H1 (cell line): ENCODE measurements around the gene USP16. TPM values are rescaled to one million over a fixed set of nuclear protein-coding genes. Genes with fewer than 3 reads are reported as not detected.
A peak's percentile ranks its signal among the peaks of the same experiment; 100 is the strongest.

Source experiments
- CTCF ChIA-PET: fragments of 300-600 bp; sonication (Branson Sonifier 250); formaldehyde crosslinking; loops from one replicate; lab custom pipeline; 2021; ENCODE audit not compliant: partially characterized antibody; lab: Charles Lee
- POLR2A ChIA-PET: fragments of 300-600 bp; sonication (Branson Sonifier 250); formaldehyde crosslinking; loops from one replicate; lab custom pipeline; 2021; ENCODE audit warnings: inconsistent platforms; ENCODE audit not compliant: partially characterized antibody; lab: Charles Lee
- DNase-seq, 2 experiments: peaks; one replicate each; pipeline versions ENCODE4 v3.0.0 to v3.0.0-alpha.2; 2010 to 2022; ENCODE audit warnings: low spot score in 2 of 2, low read depth in 1 of 2, mixed read lengths in 1 of 2
- FAIRE-seq: peaks from 2 replicates; lab custom pipeline; 2011; peaks lifted over from hg19 to GRCh38; lab: Jason Lieb, UNC
- H2AFZ ChIP-seq: 2 replicates; pipeline ENCODE4 v1.8.1; 2012; ENCODE audit warnings: low read length, inconsistent platforms
- H2AK5ac ChIP-seq: 2 replicates; pipeline ENCODE4 v1.6.1; 2013; ENCODE audit warnings: low read depth, low read length
- H2BK120ac ChIP-seq: replicated peaks from 2 replicates; pipeline ENCODE3; 2013; ENCODE audit warnings: low read depth, low read length, inconsistent platforms
- H2BK12ac ChIP-seq: 2 replicates; pipeline ENCODE4 v1.6.1; 2013; ENCODE audit warnings: low read depth, low read length
- H2BK15ac ChIP-seq: 2 replicates; pipeline ENCODE4 v1.6.1; 2013; ENCODE audit warnings: low read length
- H2BK20ac ChIP-seq: 2 replicates; pipeline ENCODE4 v1.6.1; 2013; ENCODE audit warnings: low read length
- H2BK5ac ChIP-seq: 2 replicates; pipeline ENCODE4 v1.6.1; 2013; ENCODE audit warnings: low read depth, low read length
- H3K14ac ChIP-seq: 2 replicates; pipeline ENCODE4 v1.6.1; 2013; ENCODE audit warnings: inconsistent platforms; ENCODE audit not compliant: insufficient read length
- H3K18ac ChIP-seq: 2 replicates; pipeline ENCODE4 v1.6.1; 2013; ENCODE audit warnings: low read length; ENCODE audit errors: extremely low read depth
- H3K23ac ChIP-seq: 2 replicates; pipeline ENCODE4 v1.6.1; 2013; ENCODE audit warnings: inconsistent platforms; ENCODE audit not compliant: insufficient read length
- H3K23me2 ChIP-seq: 2 replicates; pipeline ENCODE4 v1.6.1; 2013; ENCODE audit warnings: low read depth, low read length
- H3K27ac ChIP-seq: 2 replicates; pipeline ENCODE4 v1.6.1; 2011; ENCODE audit warnings: low read depth, low read length, inconsistent platforms
- H3K27me3 ChIP-seq, 4 experiments: replicated peaks in 1 of 4; 1 replicate in 1 of 4; 2 replicates in 3 of 4; pipeline versions ENCODE4 v1.6.1 to v1.8.1; 2011 to 2013; ENCODE audit warnings: low read length in 3 of 4, mild to moderate bottlenecking in 3 of 4, inconsistent platforms in 2 of 4, mixed read lengths in 2 of 4, moderate library complexity in 1 of 4; ENCODE audit not compliant: control insufficient read depth in 3 of 4, insufficient read depth in 3 of 4; ENCODE audit errors: extremely low read depth in 1 of 4
- H3K36me3 ChIP-seq, 4 experiments: 2 replicates each; pipeline versions ENCODE4 v1.6.1 to v1.8.1; 2011 to 2013; ENCODE audit warnings: mild to moderate bottlenecking in 4 of 4, low read length in 3 of 4, moderate library complexity in 2 of 4, control low read depth in 1 of 4, inconsistent platforms in 1 of 4; ENCODE audit not compliant: insufficient read depth in 4 of 4, control insufficient read depth in 2 of 4
- H3K4ac ChIP-seq: replicated peaks from 2 replicates; pipeline ENCODE3; 2013; ENCODE audit warnings: low read length, low read depth, mixed read lengths, inconsistent platforms; ENCODE audit not compliant: insufficient read length
- H3K4me1 ChIP-seq, 4 experiments: replicated peaks in 1 of 4; 1 replicate in 1 of 4; 2 replicates in 3 of 4; pipeline versions ENCODE4 v1.6.1 to v1.8.1; 2011 to 2013; ENCODE audit warnings: low read length in 3 of 4, inconsistent platforms in 2 of 4, mixed read lengths in 1 of 4; ENCODE audit not compliant: insufficient read depth in 4 of 4, control insufficient read depth in 3 of 4
- H3K4me2 ChIP-seq, 2 experiments: 2 replicates each; pipeline versions ENCODE4 v1.6.1 to v1.8.1; 2011 to 2013; ENCODE audit warnings: low read depth in 2 of 2, low read length in 2 of 2, control low read depth in 1 of 2, inconsistent platforms in 1 of 2, mild to moderate bottlenecking in 1 of 2; ENCODE audit not compliant: insufficient read depth in 1 of 2
- H3K4me3 ChIP-seq, 4 experiments: fragments of 200-600, 300-600 bp in 1 of 4; sonication (generic), shearing (Covaris generic), sonication (Bioruptor Twin) in 1 of 4; 2 replicates each; pipeline versions ENCODE4 v1.5.1 to v1.8.1; 2011 to 2016; ENCODE audit warnings: low read length in 4 of 4, low read depth in 3 of 4, control low read depth in 2 of 4, inconsistent platforms in 2 of 4, mild to moderate bottlenecking in 2 of 4, mixed read lengths in 1 of 4, moderate library complexity in 1 of 4; ENCODE audit not compliant: insufficient read depth in 2 of 4; ENCODE audit errors: extremely low read depth in 1 of 4
- H3K56ac ChIP-seq: replicated peaks from 2 replicates; pipeline ENCODE3; 2013; ENCODE audit warnings: low read depth, mild to moderate bottlenecking, mixed read lengths, low read length, inconsistent platforms; ENCODE audit not compliant: insufficient read length
- H3K79me1 ChIP-seq: 2 replicates; pipeline ENCODE4 v1.6.1; 2013; ENCODE audit warnings: low read depth, low read length, control low read depth
- H3K79me2 ChIP-seq, 2 experiments: 2 replicates each; pipeline versions ENCODE4 v1.6.1 to v1.8.1; 2012 to 2013; ENCODE audit warnings: low read length in 2 of 2, mild to moderate bottlenecking in 2 of 2, inconsistent platforms in 1 of 2; ENCODE audit not compliant: insufficient read depth in 2 of 2, control insufficient read depth in 1 of 2
- H3K9ac ChIP-seq, 4 experiments: replicated peaks in 1 of 4; 1 replicate in 1 of 4; 2 replicates in 3 of 4; pipeline versions ENCODE4 v1.6.1 to v1.8.1; 2011 to 2013; ENCODE audit warnings: low read depth in 3 of 4, low read length in 3 of 4, control low read depth in 2 of 4, mild to moderate bottlenecking in 2 of 4, moderate library complexity in 2 of 4, inconsistent platforms in 1 of 4; ENCODE audit errors: extremely low read depth in 1 of 4
- H3K9me3 ChIP-seq, 2 experiments: 2 replicates each; pipeline versions ENCODE4 v1.6.1 to v1.8.1; 2012 to 2013; ENCODE audit warnings: mild to moderate bottlenecking in 2 of 2, moderate library complexity in 2 of 2, control low read depth in 1 of 2, inconsistent platforms in 1 of 2, low read depth in 1 of 2, low read length in 1 of 2, mixed read lengths in 1 of 2; ENCODE audit not compliant: insufficient read depth in 2 of 2
- H4K20me1 ChIP-seq, 2 experiments: replicated peaks in 1 of 2; 2 replicates each; pipeline versions ENCODE3 to v1.8.1; 2011 to 2013; ENCODE audit warnings: inconsistent platforms in 2 of 2, low read length in 2 of 2, mild to moderate bottlenecking in 1 of 2; ENCODE audit not compliant: insufficient read depth in 2 of 2, control insufficient read depth in 1 of 2
- H4K5ac ChIP-seq: 2 replicates; pipeline ENCODE4 v1.6.1; 2013; ENCODE audit warnings: low read length, low read depth, mixed read lengths, inconsistent platforms; ENCODE audit not compliant: insufficient read length
- H4K8ac ChIP-seq: 2 replicates; pipeline ENCODE4 v1.8.0; 2013; ENCODE audit warnings: mild to moderate bottlenecking, moderate library complexity, low read length, inconsistent platforms; ENCODE audit not compliant: insufficient read depth; ENCODE audit errors: extremely low read depth
- H4K91ac ChIP-seq: replicated peaks from 2 replicates; pipeline ENCODE3; 2013; ENCODE audit warnings: low read length, mixed read lengths, inconsistent platforms; ENCODE audit not compliant: insufficient read length
- ASH2L ChIP-seq: fragments of 200-600, 300-600 bp; sonication (generic); IDR thresholded peaks from one replicate; pipeline ENCODE4 v1.7.1; 2017; ENCODE audit warnings: low read length
- CHD2 ChIP-seq: IDR thresholded peaks from 2 replicates; pipeline ENCODE4 v1.6.1; 2012; ENCODE audit warnings: low read length, improper control_type of control experiment
- MAFK ChIP-seq: IDR thresholded peaks from 2 replicates; pipeline ENCODE4 v1.6.1; 2012; ENCODE audit warnings: low read depth, mild to moderate bottlenecking, improper control_type of control experiment, low read length
- WGBS, 2 experiments: shearing (Covaris generic) in 1 of 2; methylation state at CpG; one replicate each; pipeline versions ENCODE4 v1.1.6 to v1.1.7; 2013 to 2015; ENCODE audit warnings: low lambda C conversion rate in 2 of 2, mixed read lengths in 2 of 2, inconsistent platforms in 1 of 2, low coverage in 1 of 2, missing lambda C conversion rate in 1 of 2; ENCODE audit not compliant: insufficient replicate concordance in 2 of 2, insufficient coverage in 1 of 2, insufficient read length in 1 of 2; ENCODE audit errors: extremely low coverage in 1 of 2, missing lambda C conversion rate in 1 of 2; 5-methylcytosine and 5-hydroxymethylcytosine counted together
- polyA plus RNA-seq, 7 experiments: library from polyadenylated mRNA; depleted of rRNA in 3 of 7; stranded (reverse) in 5 of 7; unstranded in 2 of 7; fragments of >200 nt in 5 of 7; fragments of 200-250 nt in 2 of 7; gene quantifications; 1 replicate in 5 of 7; 2 replicates in 1 of 7; 4 replicates in 1 of 7; pipeline versions ENCODE4 v1.2.1 to v1.2.3, GENCODE V29; 2011 to 2013; ENCODE audit warnings: missing spikeins in 2 of 7, mixed read lengths in 2 of 7
- total RNA-seq: library from RNA; stranded (reverse); fragmentation: NEBNext Ultra II Directional; extraction: Animal tissue kit (Norgen Biotek cat#: 25700); gene quantifications from 2 replicates; pipeline ENCODE4 v1.2.1, GENCODE V29; 2021
- TF ChIP-seq, protein P1 (sequence below), 3 experiments: IDR thresholded peaks; 1 replicate in 2 of 3; 2 replicates in 1 of 3; pipeline versions ENCODE4 v1.5.1 to v1.6.1; 2011; ENCODE audit warnings: low read length in 3 of 3, mild to moderate bottlenecking in 3 of 3, inconsistent platforms in 2 of 3, low read depth in 1 of 3, moderate library complexity in 1 of 3; ENCODE audit not compliant: insufficient read depth in 1 of 3; ENCODE audit errors: control extremely low read depth in 1 of 3

The USP16 gene
- total and polyA plus RNA-seq, 2 of the 8 experiments (the other 6 are each of a cell fraction or from before 2014, with no cell fraction given): 3.4 to 19.1 TPM

DNA sequence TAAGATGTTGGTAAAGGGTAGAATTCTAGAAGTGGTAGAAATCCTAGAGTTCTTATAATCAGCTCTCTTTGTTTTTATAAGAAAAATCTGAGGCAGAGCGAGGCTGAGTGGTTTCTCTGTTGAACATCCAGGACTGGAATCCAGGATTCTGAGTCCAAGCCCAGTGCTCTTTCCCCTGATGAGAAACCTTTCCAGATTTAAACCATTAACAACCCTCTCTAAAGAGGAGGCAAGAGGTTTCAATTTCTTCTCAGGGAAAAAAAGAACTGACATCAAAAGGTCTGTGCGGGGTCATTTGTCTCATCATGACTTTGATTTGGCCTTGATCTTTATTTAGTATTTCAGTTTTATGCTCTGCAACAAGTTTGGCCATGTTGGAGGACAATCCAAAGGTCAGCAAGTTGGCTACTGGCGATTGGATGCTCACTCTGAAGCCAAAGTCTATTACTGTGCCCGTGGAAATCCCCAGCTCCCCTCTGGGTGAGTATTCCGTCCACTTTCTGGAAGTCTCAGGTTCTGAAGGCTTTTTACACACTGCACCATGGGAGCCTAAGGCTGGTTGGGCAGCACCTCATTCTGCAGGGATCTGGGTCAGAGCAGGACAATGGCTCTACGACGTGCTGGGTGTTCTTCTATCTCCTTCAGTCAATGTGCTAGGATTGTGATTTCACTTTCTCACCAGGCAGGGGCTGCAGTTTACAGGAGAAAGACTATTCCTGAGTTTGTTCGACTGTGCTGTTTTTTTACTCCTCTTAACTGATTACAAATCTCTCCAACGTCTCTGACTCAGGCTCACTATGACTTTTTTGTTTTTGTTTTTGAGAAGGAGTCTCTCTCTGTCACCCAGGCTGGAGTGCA, 67.9 kb downstream of the USP16 start:
- Histone ChIP-seq H2BK20ac (no peak overlapping the region), H2AK5ac (no peak overlapping the region), H3K27me3 (no peaks in the 10 kb centered on the region), H3K27ac (no peak overlapping the region), H2BK12ac (no peak overlapping the region), H4K20me1 (no peaks in the 10 kb centered on the region), H3K56ac (no peak overlapping the region), H2BK5ac (no peak overlapping the region), H3K23ac (no peak overlapping the region), H3K4me3 (no peak overlapping the region), H2AFZ (0 out of 2 replicates have a peak overlapping the region, but pooled peaks have one; percentile 40), H3K9ac (no peak overlapping the region), H3K23me2 (no peaks in the 10 kb centered on the region), H4K91ac (no peak overlapping the region), H3K4me2 (no peak overlapping the region), H3K4ac (no peak overlapping the region), H3K18ac (no peak overlapping the region), H4K8ac (no peak overlapping the region), H4K5ac (no peak overlapping the region), H2BK15ac (no peak overlapping the region), H3K4me1 (peaks cover 0 to 4% (median 0%) of the 10 kb centered on the region in 4 experiments; a peak in 1 of 7 replicates), H3K36me3 (no peaks in the 10 kb centered on the region; a peak in 1 of 8 replicates), H3K79me2 (no peaks in the 10 kb centered on the region), H3K14ac (no peak overlapping the region), H3K9me3 (no peaks in the 10 kb centered on the region), H3K79me1 (no peaks in the 10 kb centered on the region), H2BK120ac (no peak overlapping the region)
- ChIA-PET CTCF (interaction anchor here (0.6 to 2.8 kb wide), 10 partner anchors 12 to 756 kb away, joined by 3 to 10 read pairs (median 3); no protein-coding TSS in a partner anchor), POLR2A (interaction anchor here (0.8 to 1.1 kb wide), 2 partner anchors 19 kb away, joined by 3 read pairs; partner anchors contain the start of gene CCT8)
- DNase-seq: no peak
- TF ChIP-seq MAFK: no peak
- no peak for TF ChIP-seq ASH2L
- no peak for TF ChIP-seq CHD2
- TF ChIP-seq, protein P1, sequence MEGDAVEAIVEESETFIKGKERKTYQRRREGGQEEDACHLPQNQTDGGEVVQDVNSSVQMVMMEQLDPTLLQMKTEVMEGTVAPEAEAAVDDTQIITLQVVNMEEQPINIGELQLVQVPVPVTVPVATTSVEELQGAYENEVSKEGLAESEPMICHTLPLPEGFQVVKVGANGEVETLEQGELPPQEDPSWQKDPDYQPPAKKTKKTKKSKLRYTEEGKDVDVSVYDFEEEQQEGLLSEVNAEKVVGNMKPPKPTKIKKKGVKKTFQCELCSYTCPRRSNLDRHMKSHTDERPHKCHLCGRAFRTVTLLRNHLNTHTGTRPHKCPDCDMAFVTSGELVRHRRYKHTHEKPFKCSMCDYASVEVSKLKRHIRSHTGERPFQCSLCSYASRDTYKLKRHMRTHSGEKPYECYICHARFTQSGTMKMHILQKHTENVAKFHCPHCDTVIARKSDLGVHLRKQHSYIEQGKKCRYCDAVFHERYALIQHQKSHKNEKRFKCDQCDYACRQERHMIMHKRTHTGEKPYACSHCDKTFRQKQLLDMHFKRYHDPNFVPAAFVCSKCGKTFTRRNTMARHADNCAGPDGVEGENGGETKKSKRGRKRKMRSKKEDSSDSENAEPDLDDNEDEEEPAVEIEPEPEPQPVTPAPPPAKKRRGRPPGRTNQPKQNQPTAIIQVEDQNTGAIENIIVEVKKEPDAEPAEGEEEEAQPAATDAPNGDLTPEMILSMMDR (IDR thresholded peaks at IDR 0.05; ENCODE audit: control extremely low read depth in 1 of 3, insufficient read depth in 1 of 3, low read depth in 1 of 3, low read length in 3 of 3): no peak
- FAIRE-seq: no peak
- WGBS, 2 experiments: 78% methylated on average over 9 of the region's 9 CpGs; no CpG with 5 or more reads in 1 of the 2 experiments
